Embryonic facial prominence (tissue), 1 donor: Measurements from ENCODE around the gene KIF3C.
"Not testable (repeated sequence)": the region's sequence is repeated elsewhere in the genome, so short reads cannot be mapped to it uniquely, and the experiment has no call there.

Experiments
- DNase-seq: peaks from one replicate; pipeline ENCODE4 v3.0.0-alpha.2; 2016; ENCODE audit errors: extremely low spot score

Gene KIF3C

GRCh38 chr2:25999406-25999805, 17.1 kb upstream of the KIF3C start:
- not testable (repeated sequence) for DNase-seq

GRCh38 chr2:25998816-25999383, 16.6 kb upstream of the KIF3C start:
- DNase-seq: not testable (repeated sequence)

- no peak for DNase-seq
Measured at GRCh38 chr2:25996844-25997243, 14.5 kb upstream of the KIF3C start.

GRCh38 chr2:25994509-25994908, 12.2 kb upstream of the KIF3C start:
- DNase-seq: no peak

DNA sequence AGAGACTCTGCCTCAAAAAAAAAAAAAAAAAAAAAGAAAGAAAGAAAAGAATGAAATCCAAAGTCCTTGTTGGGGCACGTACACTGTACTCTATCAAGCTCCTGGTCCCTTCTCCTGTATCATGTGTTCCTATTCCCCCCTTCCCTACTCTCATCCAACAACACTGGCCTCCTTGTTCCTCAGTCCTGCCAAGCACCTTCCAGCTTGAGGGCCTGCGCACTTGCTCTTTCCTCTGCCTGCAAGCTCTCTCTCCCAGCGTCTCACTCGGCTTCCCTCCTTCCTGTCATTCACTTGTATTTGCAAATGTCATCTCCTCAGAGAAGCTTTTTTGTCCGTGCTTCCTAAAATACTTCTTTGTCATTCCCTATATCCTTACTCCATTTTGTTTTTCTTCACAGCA, 10.8 kb upstream of the KIF3C start:
- DNase-seq: no peak

DNA sequence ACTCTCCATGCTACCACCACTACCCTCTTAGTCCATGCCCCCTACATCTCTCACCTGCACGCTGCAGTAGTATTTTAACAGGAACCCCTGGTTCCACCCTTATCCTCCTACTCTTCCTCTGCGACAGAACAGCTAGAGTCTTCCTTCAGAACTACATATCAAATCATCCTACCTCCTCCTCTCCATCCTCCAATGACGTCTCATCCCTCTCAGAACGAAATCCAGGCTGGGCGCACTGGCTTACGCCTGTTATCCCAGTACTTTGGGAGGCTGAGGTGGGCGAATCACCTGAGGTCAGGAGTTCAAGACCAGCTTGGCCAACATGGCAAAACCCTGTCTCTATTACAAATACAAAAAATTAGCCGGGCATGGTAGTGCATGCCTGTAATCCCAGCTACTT, 10.3 kb upstream of the KIF3C start:
- DNase-seq: no peak

- no peak for DNase-seq
Measured at GRCh38 chr2:25991965-25992364, 9.7 kb upstream of the KIF3C start.

GRCh38 chr2:25989154-25989553, 6.9 kb upstream of the KIF3C start:
- DNase-seq: no peak

DNA sequence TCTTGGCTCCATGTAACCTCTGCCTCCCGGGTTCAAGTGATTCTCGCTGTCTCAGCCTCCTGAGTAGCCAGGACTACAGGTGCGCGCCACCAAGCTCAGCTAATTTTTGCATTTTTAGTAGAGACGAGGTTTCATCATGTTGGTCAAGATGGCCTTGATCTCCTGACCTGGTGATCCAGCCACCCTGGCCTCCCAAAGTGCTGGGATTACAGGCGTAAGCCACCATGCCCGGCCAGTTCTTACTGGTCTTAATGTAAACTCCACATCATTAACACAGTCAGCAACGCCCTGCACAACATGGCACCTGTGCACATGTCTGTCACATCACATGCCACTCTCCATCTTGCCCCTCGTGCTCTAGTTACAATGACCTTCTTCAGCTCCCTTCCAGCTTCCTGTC, 5.8 kb upstream of the KIF3C start:
- DNase-seq: no peak

GRCh38 chr2:25983735-25984134, 1.4 kb upstream of the KIF3C start:
- DNase-seq: no peak

GRCh38 chr2:25982968-25983280, 627 bp upstream of the KIF3C start:
- DNase-seq: no peak

- no peak for DNase-seq
Measured at GRCh38 chr2:25981596-25982272, 563 bp downstream of the KIF3C start.

- DNase-seq: no peak
Measured at GRCh38 chr2:25980951-25981350, 1.3 kb downstream of the KIF3C start.

DNA sequence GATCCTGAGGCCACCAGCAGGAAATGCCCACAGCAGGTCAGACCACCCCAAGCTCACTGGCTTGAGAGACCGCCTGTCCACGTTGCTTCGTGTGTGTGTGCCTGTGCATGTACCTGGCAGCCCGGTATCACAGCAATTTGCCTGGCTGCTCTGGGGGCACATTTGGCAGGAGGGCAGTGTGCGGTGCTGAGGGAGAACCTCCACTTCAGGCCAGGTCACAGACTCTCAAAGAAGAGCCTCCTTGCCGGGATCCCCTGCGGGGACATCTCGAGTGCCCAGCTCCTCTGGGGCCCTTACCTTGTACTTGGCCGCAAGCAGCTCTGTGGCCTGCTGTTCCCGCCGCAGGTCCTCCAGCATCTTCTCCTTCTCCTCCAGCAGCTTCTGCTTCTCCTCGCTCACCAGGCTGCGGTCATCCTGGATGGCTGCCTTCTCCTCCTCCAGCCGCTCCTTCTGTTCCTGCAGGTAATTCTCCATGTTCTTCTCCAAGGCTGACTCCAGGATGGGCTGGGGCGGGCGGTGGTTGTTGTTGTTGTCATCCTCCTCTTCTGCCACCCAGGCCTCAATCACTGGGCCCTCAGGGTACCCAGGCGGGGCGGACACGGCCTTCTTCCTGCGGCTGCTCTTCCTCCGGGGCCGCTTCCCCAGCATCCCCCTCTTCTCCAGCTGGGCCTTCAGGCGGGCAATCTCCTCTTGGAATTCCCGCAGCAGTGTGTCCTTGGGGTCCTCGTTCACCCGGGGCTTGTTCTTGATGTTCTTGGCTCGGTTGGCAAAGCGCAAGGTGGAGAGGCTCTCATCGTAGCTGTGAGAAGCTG, 2.0 kb downstream of the KIF3C start:
- DNase-seq: no peak

GRCh38 chr2:25979001-25979400, 3.3 kb downstream of the KIF3C start:
- DNase-seq: no peak

DNA sequence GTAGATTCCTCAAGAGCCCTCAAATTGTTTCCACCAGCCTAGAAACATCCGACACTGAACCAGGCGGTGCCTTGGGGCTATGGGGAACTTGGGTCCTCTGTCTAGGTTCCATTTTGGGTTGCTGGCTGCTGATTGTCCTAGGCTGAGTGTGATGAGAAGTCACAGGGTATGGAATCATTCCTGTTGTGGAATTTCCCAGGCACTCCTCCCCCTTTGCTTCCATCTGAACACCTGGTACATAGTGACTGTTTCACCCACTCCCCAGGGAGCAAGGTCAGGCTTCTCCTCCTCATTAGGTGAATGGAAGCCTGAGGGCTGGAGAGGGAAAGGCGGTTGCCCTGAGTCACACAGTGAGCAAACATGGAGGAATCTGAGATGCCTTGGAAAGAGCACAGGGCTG, 4.5 kb downstream of the KIF3C start:
- no peak for DNase-seq

GRCh38 chr2:25976983-25977741, 5.1 kb downstream of the KIF3C start:
- DNase-seq: no peak

GRCh38 chr2:25972049-25972823, 10.1 kb downstream of the KIF3C start:
- DNase-seq: no peak

GRCh38 chr2:25971596-25971995, 10.7 kb downstream of the KIF3C start:
- no peak for DNase-seq

DNA sequence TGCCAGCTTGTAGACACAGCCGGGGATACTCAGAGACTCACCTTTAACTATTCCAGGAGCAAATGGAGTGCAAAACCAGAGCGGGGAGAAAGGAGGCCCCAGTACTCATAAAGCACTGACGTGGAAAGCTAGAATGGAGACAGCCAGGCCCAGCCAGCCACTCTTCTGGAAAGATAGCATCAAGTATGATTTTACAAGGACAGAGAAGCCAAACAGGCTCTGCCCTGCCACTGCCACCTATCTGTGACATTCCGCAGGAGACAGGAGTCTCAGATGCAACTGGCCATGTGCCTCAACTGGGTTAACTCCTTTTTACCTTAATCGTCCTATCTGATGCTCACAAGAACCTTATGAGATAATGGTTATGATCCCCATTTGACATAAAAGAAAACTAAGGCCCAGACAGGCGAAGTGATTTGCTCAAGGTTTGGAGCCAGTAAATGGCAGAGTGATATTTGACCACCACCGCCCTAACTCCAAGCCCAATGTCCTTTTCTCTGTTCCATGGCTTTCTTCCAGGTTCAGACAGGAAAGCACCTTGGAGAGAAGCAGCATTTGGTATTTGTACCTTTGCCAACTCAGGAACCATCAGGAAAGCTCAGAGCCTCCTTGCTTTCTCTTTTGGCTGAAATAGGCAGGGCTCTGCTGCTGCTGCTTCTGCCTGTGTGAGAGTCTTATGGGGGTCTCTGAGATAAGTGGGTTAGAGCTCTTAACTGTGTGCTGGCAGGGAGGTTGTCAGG, 15.6 kb downstream of the KIF3C start:
- no peak for DNase-seq

DNA sequence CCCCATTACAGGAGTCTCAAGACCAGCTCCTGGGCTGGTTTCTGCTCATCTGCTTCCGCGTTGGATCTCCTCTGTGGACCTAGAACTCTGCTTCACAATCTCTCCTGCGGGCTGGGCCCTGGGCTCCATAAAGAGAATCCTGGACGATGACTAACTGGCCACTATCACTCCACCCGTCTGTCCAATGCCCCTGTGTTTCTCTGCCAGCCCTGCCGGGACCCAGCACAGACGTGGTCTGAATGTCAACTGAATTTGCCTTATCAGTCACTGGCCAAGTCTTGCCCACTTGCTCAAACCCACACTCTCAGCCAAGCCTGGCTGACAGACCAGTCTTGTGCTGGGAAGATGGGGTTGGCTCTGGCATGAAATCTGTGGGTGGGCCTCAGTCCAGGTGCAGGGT, 17.4 kb downstream of the KIF3C start:
- no peak for DNase-seq
